ENCODE measurements around the gene PACS2. TPM values are rescaled to one million over a fixed set of nuclear protein-coding genes. Genes with fewer than 3 reads are reported as not detected.

Gene PACS2
- total RNA-seq, 1 donor from 2014 or later: 32.3 TPM

GRCh38 chr14:105436402-105436801, 121.9 kb downstream of the PACS2 start:
- Mint-ChIP-seq H3K4me3 (no peak overlapping the region), H3K27ac (no peak overlapping the region), H3K27me3 (ENCODE audit: insufficient read depth) (no peaks in the 10 kb centered on the region), H3K36me3 (ENCODE audit: low read depth) (peaks cover 8% of the 10 kb centered on the region), H3K9me3 (no peaks in the 10 kb centered on the region), H3K4me1 (ENCODE audit: low read depth) (no peaks in the 10 kb centered on the region)
- DNase-seq (ENCODE audit: low spot score): no peak
- intact Hi-C loops (cut with micrococcal nuclease): no loop called here

DNA sequence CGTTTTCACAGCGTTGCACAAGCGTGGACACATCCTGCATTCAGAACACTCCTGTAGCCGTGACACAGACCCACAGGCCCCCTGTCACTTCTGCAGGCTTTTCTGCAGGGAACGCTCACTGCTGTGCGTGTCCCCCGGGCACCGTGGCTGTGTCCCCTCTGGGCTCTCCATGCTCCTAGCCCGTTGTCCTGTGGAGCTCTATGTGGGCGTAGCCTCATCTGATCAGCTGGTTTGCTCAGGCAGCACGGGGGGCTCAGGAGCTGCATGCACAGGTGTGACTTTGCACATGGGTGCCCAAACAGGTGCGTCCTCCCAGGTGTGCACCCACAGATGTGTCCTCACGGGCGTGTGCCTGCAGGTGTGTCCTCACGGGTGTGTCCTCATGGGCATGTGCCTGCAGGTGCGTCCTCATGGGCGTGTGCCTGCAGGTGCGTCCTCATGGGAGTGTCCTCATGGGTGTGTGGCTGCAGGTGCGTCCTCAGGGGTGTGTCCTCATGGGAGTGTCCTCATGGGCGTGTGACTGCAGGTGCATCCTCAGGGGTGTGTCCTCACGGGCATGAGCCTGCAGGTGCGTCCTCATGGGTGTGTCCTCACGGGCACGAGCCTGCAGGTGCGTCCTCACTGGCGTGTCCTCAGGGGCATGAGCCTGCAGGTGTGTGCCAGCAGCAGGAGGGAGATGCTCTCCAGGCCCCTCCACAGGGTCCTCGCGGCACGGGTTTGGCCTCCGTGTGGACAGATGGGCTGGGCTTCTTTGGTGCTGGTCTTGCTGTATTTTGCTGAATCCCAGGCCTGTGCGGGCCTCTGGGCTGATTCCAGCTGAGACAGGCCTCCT, 122.6 kb downstream of the PACS2 start:
- intact Hi-C loops (cut with micrococcal nuclease): no loop called here
- no peak overlapping the region for H3K4me3 Mint-ChIP-seq
- H3K9me3 Mint-ChIP-seq: no peaks in the 10 kb centered on the region
- no peak for DNase-seq (ENCODE audit: low spot score)
- H3K36me3 Mint-ChIP-seq (ENCODE audit: low read depth): peaks cover 12% of the 10 kb centered on the region
- H3K27me3 Mint-ChIP-seq (ENCODE audit: insufficient read depth): no peaks in the 10 kb centered on the region
- no peak overlapping the region for H3K27ac Mint-ChIP-seq
- no peaks in the 10 kb centered on the region for H3K4me1 Mint-ChIP-seq (ENCODE audit: low read depth)

- Mint-ChIP-seq H3K4me3 (no peak overlapping the region), H3K36me3 (ENCODE audit: low read depth) (peaks cover 14% of the 10 kb centered on the region), H3K9me3 (no peaks in the 10 kb centered on the region), H3K27me3 (ENCODE audit: insufficient read depth) (no peaks in the 10 kb centered on the region), H3K27ac (no peak overlapping the region), H3K4me1 (ENCODE audit: low read depth) (no peaks in the 10 kb centered on the region)
- no peak for DNase-seq (ENCODE audit: low spot score)
- intact Hi-C loops (cut with micrococcal nuclease): no loop called here
Observed at GRCh38 chr14:105437723-105438500, 123.4 kb downstream of the PACS2 start.

DNA sequence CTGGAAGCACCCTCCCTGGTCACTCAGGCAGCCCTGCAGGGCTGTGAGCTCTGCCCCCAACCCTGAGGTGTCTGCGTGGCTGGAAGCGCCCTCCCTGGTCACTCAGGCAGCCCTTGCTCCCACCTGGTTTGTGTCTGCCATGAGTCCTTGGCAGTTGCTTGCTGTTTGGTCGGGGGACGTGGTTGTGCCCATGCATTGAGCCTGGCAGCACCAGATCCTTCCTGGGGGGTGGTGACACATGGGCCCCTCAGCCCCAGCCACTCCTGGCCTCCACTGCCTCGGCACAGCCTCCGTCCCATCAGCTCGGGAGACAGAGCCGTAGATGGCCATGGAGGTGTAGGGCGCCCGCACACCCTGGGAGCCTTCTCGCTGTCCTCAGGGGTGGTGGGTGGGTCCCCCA, 124.6 kb downstream of the PACS2 start:
- H3K4me1 Mint-ChIP-seq (ENCODE audit: low read depth): no peaks in the 10 kb centered on the region
- H3K36me3 Mint-ChIP-seq (ENCODE audit: low read depth): peaks cover 14% of the 10 kb centered on the region
- DNase-seq (ENCODE audit: low spot score): no peak
- no peak overlapping the region for H3K27ac Mint-ChIP-seq
- intact Hi-C loops (cut with micrococcal nuclease): no loop called here
- H3K4me3 Mint-ChIP-seq: no peak overlapping the region
- no peaks in the 10 kb centered on the region for H3K27me3 Mint-ChIP-seq (ENCODE audit: insufficient read depth)
- no peaks in the 10 kb centered on the region for H3K9me3 Mint-ChIP-seq

DNA sequence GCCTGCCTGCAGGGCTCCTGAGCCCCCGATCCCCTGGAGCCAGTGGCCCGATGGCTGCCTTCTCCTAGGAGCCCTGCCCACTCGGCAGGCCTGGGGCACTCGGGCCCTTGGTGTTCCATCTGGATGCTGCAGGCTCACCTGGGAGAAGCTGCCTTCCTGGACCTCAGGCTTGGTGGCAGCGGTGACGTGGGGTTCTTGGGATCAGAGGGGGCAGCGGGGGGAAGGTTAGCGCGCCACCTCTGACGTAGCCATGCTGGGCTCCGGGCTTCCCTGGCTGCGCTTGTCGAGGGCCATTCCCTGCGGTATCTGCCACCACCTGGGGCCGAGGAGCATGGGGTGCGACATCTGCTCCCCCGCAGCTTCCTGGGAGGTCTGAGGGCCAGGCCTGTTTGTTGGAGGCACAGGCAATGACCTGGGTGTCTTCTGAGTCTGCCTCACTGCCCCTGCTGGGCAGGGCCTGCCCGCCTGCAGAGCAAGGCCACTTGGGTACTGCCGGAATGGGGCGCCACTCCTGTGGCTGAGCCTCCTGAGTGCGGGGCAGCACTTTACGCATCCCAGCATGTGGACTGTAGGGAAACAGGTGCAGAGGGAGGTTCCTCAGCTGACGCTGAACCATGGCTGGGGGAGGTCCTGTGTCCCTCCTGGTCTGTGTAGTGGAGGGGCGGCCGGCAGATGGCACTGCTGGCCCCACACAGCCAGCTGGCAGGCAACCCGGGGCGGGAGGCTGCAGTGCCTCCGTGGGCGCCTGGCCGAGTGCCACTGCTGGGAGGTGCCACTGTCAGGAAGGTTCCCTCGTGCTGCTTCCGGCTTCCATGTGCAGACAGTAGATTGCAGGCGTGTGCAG, 125.4 kb downstream of the PACS2 start:
- intact Hi-C loops (cut with micrococcal nuclease): no loop called here
- Mint-ChIP-seq H3K36me3 (ENCODE audit: low read depth) (peaks cover 13% of the 10 kb centered on the region), H3K9me3 (no peaks in the 10 kb centered on the region), H3K27ac (no peak overlapping the region), H3K4me3 (no peak overlapping the region), H3K27me3 (ENCODE audit: insufficient read depth) (no peaks in the 10 kb centered on the region), H3K4me1 (ENCODE audit: low read depth) (no peaks in the 10 kb centered on the region)
- no peak for DNase-seq (ENCODE audit: low spot score)

DNA sequence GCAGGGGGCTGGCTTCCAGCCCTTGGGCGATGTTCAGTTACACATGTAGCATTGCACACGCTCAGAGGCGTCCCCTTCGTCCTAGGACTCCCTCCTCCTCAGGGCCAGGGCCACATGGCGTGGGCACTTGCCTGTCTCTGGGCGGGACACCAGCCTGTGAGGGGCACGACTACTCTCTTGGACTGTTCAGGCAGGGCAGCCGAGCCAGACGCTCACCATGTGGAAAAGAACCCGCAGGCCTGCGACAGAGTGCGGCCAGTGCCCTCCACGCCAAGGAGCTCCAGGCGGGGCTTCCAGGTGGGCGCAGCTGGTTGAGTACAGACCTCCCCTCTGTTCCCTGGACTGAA, 126.0 kb downstream of the PACS2 start:
- Mint-ChIP-seq H3K27me3 (ENCODE audit: insufficient read depth) (no peaks in the 10 kb centered on the region), H3K9me3 (no peaks in the 10 kb centered on the region), H3K36me3 (ENCODE audit: low read depth) (peaks cover 12% of the 10 kb centered on the region), H3K27ac (no peak overlapping the region), H3K4me3 (no peak overlapping the region), H3K4me1 (ENCODE audit: low read depth) (no peaks in the 10 kb centered on the region)
- intact Hi-C loops (cut with micrococcal nuclease): no loop called here
- DNase-seq (ENCODE audit: low spot score): no peak

GRCh38 chr14:105440992-105441391, 126.4 kb downstream of the PACS2 start:
- no peaks in the 10 kb centered on the region for H3K9me3 Mint-ChIP-seq
- intact Hi-C loops (cut with micrococcal nuclease): no loop called here
- no peaks in the 10 kb centered on the region for H3K4me1 Mint-ChIP-seq (ENCODE audit: low read depth)
- no peak overlapping the region for H3K27ac Mint-ChIP-seq
- DNase-seq (ENCODE audit: low spot score): no peak
- H3K27me3 Mint-ChIP-seq (ENCODE audit: insufficient read depth): no peaks in the 10 kb centered on the region
- peaks cover 12% of the 10 kb centered on the region for H3K36me3 Mint-ChIP-seq (ENCODE audit: low read depth)
- no peak overlapping the region for H3K4me3 Mint-ChIP-seq

DNA sequence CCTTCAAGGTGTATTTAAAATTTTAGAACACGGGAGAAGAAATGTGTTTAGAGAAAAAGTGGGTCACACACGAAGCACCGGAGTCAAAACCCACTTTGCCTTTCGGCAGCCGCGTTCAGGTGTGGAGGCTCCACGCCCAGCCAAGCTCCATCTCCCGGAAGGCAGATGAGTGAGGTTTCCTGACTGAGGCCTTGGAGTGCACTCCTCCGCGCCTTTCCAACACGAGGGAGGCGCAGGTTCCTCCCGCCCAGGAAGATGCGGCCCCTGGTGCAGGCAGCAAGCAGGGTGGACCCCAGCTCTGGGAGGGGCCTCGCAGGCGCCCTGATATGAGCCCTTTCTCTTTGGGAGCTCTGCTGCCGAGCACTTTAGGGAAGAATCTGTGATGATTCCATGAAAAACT, 127.6 kb downstream of the PACS2 start:
- no peak overlapping the region for H3K27ac Mint-ChIP-seq

GRCh38 chr14:105442834-105443233, 128.3 kb downstream of the PACS2 start:
- Mint-ChIP-seq H3K9me3 (no peaks in the 10 kb centered on the region), H3K36me3 (ENCODE audit: low read depth) (peaks cover 7% of the 10 kb centered on the region), H3K27me3 (ENCODE audit: insufficient read depth) (no peaks in the 10 kb centered on the region), H3K4me3 (no peak overlapping the region), H3K4me1 (ENCODE audit: low read depth) (no peaks in the 10 kb centered on the region), H3K27ac (no peak overlapping the region)
- intact Hi-C loops (cut with micrococcal nuclease): no loop called here
- DNase-seq (ENCODE audit: low spot score): no peak

More for the DNA sequence above, 127.6 kb downstream of the PACS2 start:
- no peaks in the 10 kb centered on the region for H3K9me3 Mint-ChIP-seq
- H3K4me1 Mint-ChIP-seq (ENCODE audit: low read depth): no peaks in the 10 kb centered on the region
- H3K27me3 Mint-ChIP-seq (ENCODE audit: insufficient read depth): no peaks in the 10 kb centered on the region
- no peak overlapping the region for H3K4me3 Mint-ChIP-seq
- peaks cover 7% of the 10 kb centered on the region for H3K36me3 Mint-ChIP-seq (ENCODE audit: low read depth)
- intact Hi-C loops (cut with micrococcal nuclease): no loop called here
- no peak for DNase-seq (ENCODE audit: low spot score)

GRCh38 chr14:105444859-105445258, 130.3 kb downstream of the PACS2 start:
- H3K4me3 Mint-ChIP-seq: no peak overlapping the region
- no peaks in the 10 kb centered on the region for H3K4me1 Mint-ChIP-seq (ENCODE audit: low read depth)
- H3K27me3 Mint-ChIP-seq (ENCODE audit: insufficient read depth): no peaks in the 10 kb centered on the region
- H3K36me3 Mint-ChIP-seq (ENCODE audit: low read depth): peaks cover 7% of the 10 kb centered on the region
- no peak for DNase-seq (ENCODE audit: low spot score)
- H3K9me3 Mint-ChIP-seq: no peaks in the 10 kb centered on the region
- intact Hi-C loops (cut with micrococcal nuclease): no loop called here
- no peak overlapping the region for H3K27ac Mint-ChIP-seq

DNA sequence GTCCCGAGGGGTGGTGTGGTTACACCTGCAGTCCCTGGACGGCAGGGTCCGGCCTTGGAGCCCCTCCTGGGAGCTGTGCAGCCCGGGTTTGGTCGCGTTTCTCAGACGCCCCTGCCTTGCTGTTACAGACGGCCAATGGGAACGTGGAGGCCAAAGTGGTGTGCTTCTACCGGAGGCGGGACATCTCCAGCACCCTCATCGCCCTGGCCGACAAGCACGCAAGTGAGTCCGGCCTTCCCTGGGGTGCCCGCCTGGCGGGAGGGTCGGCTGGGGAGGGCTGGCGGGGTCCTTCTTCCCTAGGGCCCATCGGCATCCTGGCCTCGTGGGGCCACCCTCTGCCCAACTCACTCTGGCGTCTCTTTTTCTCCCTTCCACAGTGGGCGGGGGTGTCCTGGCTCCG, 130.7 kb downstream of the PACS2 start:
- Mint-ChIP-seq H3K9me3 (no peaks in the 10 kb centered on the region), H3K36me3 (ENCODE audit: low read depth) (peaks cover 7% of the 10 kb centered on the region), H3K27ac (no peak overlapping the region), H3K27me3 (ENCODE audit: insufficient read depth) (no peaks in the 10 kb centered on the region), H3K4me1 (ENCODE audit: low read depth) (no peaks in the 10 kb centered on the region), H3K4me3 (no peak overlapping the region)
- no peak for DNase-seq (ENCODE audit: low spot score)
- intact Hi-C loops (cut with micrococcal nuclease): no loop called here

DNA sequence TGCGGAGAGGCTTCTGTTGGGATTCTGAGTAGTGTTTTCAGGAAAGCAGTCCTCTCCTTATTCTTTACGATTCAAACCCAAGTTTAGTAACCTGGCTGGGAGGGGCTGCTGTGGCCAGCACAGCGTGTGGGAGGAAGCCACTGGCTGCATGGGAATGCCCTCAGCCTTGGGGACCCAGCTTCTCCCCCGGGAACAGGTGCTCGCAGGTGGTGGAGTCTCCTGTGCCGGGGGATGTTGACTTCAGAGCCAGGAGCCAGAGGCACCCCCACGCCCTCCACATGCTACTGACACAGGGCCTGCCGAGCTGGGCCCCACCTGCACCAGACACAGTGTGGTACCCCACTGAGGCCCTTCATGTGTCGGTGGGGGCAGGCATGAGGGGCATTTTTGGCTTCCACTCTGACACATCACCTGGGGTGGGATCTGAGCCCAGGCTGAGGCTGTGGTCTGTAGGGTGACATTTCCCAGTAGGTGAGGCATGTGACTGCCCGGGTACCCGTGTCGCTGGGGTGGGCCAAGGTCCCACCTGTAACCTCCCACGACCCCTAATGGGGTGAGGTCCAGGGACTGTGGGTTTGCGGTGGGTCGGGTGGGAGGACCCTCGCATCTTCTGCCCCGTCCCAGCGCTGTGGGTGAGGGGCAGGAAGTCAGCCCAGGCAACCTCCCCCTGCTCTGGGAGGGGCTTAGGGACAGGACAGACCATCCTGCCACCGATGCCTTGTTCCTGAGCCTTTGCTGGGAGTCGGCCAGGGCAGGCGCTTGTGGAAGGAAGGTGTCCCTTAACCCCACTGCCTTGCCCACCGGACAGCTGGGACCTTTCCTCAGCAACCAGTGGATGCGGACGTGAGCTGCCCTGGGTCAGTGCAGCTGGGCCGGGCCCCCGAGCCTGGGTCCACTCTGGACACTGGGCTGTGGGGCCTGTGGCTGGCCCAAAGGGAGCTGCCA, 131.6 kb downstream of the PACS2 start:
- no peak for DNase-seq (ENCODE audit: low spot score)
- Mint-ChIP-seq H3K36me3 (ENCODE audit: low read depth) (peaks cover 6% of the 10 kb centered on the region), H3K4me3 (no peak overlapping the region), H3K9me3 (no peaks in the 10 kb centered on the region), H3K27me3 (ENCODE audit: insufficient read depth) (no peaks in the 10 kb centered on the region), H3K4me1 (ENCODE audit: low read depth) (no peaks in the 10 kb centered on the region), H3K27ac (no peak overlapping the region)
- intact Hi-C loops (cut with micrococcal nuclease): no loop called here
